ENCODE data around the gene DUSP22. TPM values are rescaled to one million over a fixed set of nuclear protein-coding genes. Genes with fewer than 3 reads are reported as not detected.

The DUSP22 gene
- total and polyA plus RNA-seq, 2 experiments from 2014 or later: 12.8 to 36.8 TPM

DNA sequence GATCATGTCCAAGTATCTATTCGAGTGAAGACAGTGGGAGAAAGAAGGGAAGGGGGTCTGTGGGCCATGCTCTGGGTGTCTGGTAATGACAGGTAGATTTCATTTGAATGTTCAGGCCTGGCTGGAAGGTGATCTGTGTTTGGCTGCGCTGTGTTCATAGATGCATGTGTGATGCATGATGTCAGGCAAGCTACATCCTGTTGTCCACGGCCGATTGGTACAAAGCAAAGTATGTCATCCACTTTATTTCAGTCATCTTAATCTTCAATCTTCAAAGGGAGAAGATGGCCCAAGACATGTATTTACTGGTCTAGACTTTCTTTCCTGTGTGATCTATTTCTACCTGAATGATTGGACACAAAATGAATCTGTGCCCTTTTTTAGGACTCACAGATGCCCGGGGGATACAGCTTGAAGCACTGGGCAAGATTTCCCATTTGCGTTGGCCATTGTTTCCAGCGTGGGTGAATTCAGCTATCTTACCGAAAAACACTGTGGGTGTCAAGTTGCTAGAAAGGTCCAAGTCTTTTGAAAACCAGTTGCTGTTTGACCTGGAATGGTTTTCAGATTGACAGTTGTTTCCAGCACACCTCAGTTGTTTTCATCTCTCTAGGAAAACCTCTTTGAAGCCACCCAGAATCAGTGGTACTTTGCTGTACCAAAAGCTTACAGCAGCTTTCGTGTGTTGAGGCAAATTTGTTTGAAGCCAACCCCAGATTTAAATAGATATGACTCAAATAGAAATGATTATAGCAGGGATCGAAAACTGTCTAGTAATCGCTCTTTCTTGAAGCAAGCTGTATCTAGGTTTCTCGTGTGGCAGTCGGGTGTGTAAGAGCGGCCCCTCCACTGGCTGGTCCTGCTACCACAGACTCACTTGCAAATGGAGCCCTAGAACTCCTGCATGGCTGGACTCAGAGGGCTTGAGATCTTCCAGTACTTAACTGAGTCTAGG lies 27.2 kb downstream of the DUSP22 start:
- TF ChIP-seq EZH2phosphoT487 (IDR thresholded peaks at IDR 0.05; ENCODE audit: unreplicated experiment) (no peak), JUNB (IDR thresholded peaks at IDR 0.05; ENCODE audit: unreplicated experiment) (no peak), ZNF114 (CRISPR knock-in tag; IDR thresholded peaks at IDR 0.05) (no peak), POLR2AphosphoS5 (IDR thresholded peaks at IDR 0.05; ENCODE audit: low read depth) (no peak), CREB1 (CRISPR knock-in tag; IDR thresholded peaks at IDR 0.05; ENCODE audit: low read depth) (no peak), ZNF331 (CRISPR knock-in tag; IDR thresholded peaks at IDR 0.05; ENCODE audit: low read depth) (no peak)
- TF ChIP-seq, protein P1, sequence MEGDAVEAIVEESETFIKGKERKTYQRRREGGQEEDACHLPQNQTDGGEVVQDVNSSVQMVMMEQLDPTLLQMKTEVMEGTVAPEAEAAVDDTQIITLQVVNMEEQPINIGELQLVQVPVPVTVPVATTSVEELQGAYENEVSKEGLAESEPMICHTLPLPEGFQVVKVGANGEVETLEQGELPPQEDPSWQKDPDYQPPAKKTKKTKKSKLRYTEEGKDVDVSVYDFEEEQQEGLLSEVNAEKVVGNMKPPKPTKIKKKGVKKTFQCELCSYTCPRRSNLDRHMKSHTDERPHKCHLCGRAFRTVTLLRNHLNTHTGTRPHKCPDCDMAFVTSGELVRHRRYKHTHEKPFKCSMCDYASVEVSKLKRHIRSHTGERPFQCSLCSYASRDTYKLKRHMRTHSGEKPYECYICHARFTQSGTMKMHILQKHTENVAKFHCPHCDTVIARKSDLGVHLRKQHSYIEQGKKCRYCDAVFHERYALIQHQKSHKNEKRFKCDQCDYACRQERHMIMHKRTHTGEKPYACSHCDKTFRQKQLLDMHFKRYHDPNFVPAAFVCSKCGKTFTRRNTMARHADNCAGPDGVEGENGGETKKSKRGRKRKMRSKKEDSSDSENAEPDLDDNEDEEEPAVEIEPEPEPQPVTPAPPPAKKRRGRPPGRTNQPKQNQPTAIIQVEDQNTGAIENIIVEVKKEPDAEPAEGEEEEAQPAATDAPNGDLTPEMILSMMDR (conservative IDR thresholded peaks at IDR 0.05; ENCODE audit: low read depth in 2 of 2): no peak
- no peak for DNase-seq (ENCODE audit: low spot score)
- Histone ChIP-seq H3K4me2 (no peak overlapping the region), H3K79me2 (replicated peaks; ENCODE audit: insufficient read depth) (peaks cover 5% of the 10 kb centered on the region), H4K20me1 (replicated peaks; ENCODE audit: insufficient read depth) (peaks cover 6% of the 10 kb centered on the region), H3K27me3 (ENCODE audit: insufficient read depth) (no peaks in the 10 kb centered on the region), H3K36me3 (ENCODE audit: insufficient read depth) (peaks cover 3% of the 10 kb centered on the region), H3F3A (replicated peaks; ENCODE audit: low read depth) (no peaks in the 10 kb centered on the region), H3K4me3 (no peak overlapping the region), H3K4me1 (ENCODE audit: insufficient read depth) (peaks cover 19% of the 10 kb centered on the region; the same call in 1 of the 2 replicates), H3K27ac (ENCODE audit: low read depth) (no peak overlapping the region), H3K9me2 (ENCODE audit: insufficient read depth) (peaks cover 3% of the 10 kb centered on the region; the same call in 1 of the 2 replicates), H2AFZ (no peak overlapping the region)
- Mint-ChIP-seq H3K4me1 (peaks cover 2% of the 10 kb centered on the region; the same call in 2 of the 3 replicates), H3K36me3 (ENCODE audit: low read depth) (peaks cover 17% of the 10 kb centered on the region), H3K27ac (no peak overlapping the region), H3K27me3 (ENCODE audit: insufficient read depth, low read depth, poor library complexity) (peaks cover 10% of the 10 kb centered on the region), H3K9me3 (peaks cover 7% of the 10 kb centered on the region), H3K4me3 (no peak overlapping the region)
- no peak for ATAC-seq

DNA sequence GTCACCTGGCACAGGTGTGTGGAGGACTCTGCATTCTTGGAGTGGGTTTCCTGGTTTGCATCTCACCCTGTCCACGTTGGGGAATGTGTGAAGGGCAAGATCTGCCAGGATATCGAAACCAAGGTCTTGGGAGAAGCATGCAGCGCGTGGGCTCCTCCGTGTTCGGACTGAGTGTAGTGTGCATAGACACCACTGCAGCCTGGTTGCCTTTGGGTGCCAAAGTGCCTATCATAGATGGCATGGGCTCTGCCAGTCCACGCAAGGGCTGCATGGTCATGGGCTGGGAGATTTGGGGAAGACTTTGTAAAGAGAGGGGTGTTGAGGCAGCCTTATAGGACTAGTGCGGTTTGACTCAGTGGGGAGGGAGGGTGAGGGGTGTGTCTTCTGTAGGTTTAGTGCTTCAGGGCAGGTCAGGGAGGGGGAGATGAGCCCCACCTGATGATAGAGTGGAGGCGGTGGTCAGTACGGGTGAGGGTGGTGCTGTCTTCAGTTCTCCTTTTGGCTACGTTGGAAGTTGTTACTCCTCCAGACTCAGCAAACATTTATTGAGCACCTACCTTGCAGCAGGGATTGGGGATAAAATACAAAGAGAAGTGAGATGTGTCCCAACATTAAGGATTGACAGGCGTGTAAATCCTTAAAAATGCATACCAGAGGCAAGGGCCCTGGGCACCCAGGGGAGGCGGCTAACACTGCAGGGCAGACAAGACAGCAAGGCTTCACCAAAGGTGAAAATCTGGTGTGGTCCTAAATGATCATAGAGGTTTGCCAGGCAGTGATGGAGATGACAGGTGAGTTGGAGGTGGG lies 28.3 kb downstream of the DUSP22 start:
- H2AFZ ChIP-seq: no peak overlapping the region
- Mint-ChIP-seq H3K36me3 (ENCODE audit: low read depth) (peaks cover 12% of the 10 kb centered on the region), H3K27ac (no peak overlapping the region), H3K9me3 (peaks cover 10% of the 10 kb centered on the region), H3K4me1 (no peaks in the 10 kb centered on the region; the same call in 1 of the 3 replicates), H3K27me3 (ENCODE audit: insufficient read depth, low read depth, poor library complexity) (peaks cover 9% of the 10 kb centered on the region), H3K4me3 (no peak overlapping the region)
- H3K36me3 ChIP-seq (ENCODE audit: insufficient read depth): peaks cover under 1% of the 10 kb centered on the region
- H3K27me3 ChIP-seq (ENCODE audit: insufficient read depth): no peaks in the 10 kb centered on the region
- ATAC-seq (no peak), DNase-seq (ENCODE audit: low spot score) (no peak)
- no peak overlapping the region for H3K4me3 ChIP-seq
- H3K4me1 ChIP-seq (ENCODE audit: insufficient read depth): peaks cover 13% of the 10 kb centered on the region; the same call in 1 of the 2 replicates
- H3K27ac ChIP-seq (ENCODE audit: low read depth): no peak overlapping the region
- H3F3A ChIP-seq (replicated peaks; ENCODE audit: low read depth): no peaks in the 10 kb centered on the region
- TF ChIP-seq, protein P2, sequence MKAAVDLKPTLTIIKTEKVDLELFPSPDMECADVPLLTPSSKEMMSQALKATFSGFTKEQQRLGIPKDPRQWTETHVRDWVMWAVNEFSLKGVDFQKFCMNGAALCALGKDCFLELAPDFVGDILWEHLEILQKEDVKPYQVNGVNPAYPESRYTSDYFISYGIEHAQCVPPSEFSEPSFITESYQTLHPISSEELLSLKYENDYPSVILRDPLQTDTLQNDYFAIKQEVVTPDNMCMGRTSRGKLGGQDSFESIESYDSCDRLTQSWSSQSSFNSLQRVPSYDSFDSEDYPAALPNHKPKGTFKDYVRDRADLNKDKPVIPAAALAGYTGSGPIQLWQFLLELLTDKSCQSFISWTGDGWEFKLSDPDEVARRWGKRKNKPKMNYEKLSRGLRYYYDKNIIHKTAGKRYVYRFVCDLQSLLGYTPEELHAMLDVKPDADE (IDR thresholded peaks at IDR 0.05): no peak
- TF ChIP-seq JUNB (IDR thresholded peaks at IDR 0.05; ENCODE audit: unreplicated experiment) (no peak), CREB1 (CRISPR knock-in tag; IDR thresholded peaks at IDR 0.05; ENCODE audit: low read depth) (no peak), EZH2 (IDR thresholded peaks at IDR 0.05; ENCODE audit: low read depth, unreplicated experiment) (no peak), NANOG (IDR thresholded peaks at IDR 0.05; ENCODE audit: borderline replicate concordance) (no peak), POLR2AphosphoS5 (IDR thresholded peaks at IDR 0.05; ENCODE audit: low read depth) (no peak), EZH2phosphoT487 (IDR thresholded peaks at IDR 0.05; ENCODE audit: unreplicated experiment) (no peak), ZNF331 (CRISPR knock-in tag; IDR thresholded peaks at IDR 0.05; ENCODE audit: low read depth) (no peak)
- TF ChIP-seq, protein P3, sequence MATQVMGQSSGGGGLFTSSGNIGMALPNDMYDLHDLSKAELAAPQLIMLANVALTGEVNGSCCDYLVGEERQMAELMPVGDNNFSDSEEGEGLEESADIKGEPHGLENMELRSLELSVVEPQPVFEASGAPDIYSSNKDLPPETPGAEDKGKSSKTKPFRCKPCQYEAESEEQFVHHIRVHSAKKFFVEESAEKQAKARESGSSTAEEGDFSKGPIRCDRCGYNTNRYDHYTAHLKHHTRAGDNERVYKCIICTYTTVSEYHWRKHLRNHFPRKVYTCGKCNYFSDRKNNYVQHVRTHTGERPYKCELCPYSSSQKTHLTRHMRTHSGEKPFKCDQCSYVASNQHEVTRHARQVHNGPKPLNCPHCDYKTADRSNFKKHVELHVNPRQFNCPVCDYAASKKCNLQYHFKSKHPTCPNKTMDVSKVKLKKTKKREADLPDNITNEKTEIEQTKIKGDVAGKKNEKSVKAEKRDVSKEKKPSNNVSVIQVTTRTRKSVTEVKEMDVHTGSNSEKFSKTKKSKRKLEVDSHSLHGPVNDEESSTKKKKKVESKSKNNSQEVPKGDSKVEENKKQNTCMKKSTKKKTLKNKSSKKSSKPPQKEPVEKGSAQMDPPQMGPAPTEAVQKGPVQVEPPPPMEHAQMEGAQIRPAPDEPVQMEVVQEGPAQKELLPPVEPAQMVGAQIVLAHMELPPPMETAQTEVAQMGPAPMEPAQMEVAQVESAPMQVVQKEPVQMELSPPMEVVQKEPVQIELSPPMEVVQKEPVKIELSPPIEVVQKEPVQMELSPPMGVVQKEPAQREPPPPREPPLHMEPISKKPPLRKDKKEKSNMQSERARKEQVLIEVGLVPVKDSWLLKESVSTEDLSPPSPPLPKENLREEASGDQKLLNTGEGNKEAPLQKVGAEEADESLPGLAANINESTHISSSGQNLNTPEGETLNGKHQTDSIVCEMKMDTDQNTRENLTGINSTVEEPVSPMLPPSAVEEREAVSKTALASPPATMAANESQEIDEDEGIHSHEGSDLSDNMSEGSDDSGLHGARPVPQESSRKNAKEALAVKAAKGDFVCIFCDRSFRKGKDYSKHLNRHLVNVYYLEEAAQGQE (IDR thresholded peaks at IDR 0.05; ENCODE audit: unreplicated experiment): no peak
- peaks cover 6% of the 10 kb centered on the region for H4K20me1 ChIP-seq (replicated peaks; ENCODE audit: insufficient read depth)
- peaks cover 5% of the 10 kb centered on the region for H3K79me2 ChIP-seq (replicated peaks; ENCODE audit: insufficient read depth)
- H3K9me2 ChIP-seq (ENCODE audit: insufficient read depth): no peaks in the 10 kb centered on the region; the same call in 1 of the 2 replicates
- H3K4me2 ChIP-seq: no peak overlapping the region
